ENCODE data around the gene HAL.
A peak's percentile ranks its signal among the peaks of the same experiment; 100 is the strongest.

HAL gene

DNA sequence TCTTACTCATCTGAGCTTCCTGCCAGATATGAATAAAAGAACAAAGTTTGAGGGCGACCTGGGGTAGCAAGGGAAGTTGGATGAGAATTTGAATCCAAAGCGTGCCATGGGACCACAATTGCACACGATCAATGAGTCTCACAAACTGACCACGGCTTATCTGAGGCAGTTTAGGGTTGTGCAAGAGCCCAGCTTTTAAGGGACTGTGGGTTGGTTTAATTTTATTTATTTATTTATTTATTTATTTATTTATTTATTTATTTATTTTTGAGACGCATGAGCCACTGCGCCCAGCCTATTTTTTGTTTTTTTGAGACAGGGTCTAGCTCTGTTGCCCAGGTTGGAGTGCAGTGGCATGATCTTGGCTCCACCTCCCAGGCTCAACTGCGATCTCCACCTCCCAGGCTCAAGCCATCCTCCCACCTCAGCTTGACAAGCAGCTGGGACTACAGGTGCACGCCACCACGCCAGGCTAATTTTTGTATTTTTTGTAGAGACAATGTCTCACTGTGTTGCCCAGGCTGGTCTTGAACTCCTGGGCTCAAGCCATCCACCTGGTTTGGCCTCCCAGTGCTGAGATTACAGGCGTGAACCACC lies 51.9 kb downstream of the HAL start:
- no peak overlapping the region for H3K27ac ChIP-seq
- no peak for TF ChIP-seq ZFX (IDR thresholded peaks at IDR 0.05; ENCODE audit: borderline replicate concordance)
- TF ChIP-seq, protein P1, sequence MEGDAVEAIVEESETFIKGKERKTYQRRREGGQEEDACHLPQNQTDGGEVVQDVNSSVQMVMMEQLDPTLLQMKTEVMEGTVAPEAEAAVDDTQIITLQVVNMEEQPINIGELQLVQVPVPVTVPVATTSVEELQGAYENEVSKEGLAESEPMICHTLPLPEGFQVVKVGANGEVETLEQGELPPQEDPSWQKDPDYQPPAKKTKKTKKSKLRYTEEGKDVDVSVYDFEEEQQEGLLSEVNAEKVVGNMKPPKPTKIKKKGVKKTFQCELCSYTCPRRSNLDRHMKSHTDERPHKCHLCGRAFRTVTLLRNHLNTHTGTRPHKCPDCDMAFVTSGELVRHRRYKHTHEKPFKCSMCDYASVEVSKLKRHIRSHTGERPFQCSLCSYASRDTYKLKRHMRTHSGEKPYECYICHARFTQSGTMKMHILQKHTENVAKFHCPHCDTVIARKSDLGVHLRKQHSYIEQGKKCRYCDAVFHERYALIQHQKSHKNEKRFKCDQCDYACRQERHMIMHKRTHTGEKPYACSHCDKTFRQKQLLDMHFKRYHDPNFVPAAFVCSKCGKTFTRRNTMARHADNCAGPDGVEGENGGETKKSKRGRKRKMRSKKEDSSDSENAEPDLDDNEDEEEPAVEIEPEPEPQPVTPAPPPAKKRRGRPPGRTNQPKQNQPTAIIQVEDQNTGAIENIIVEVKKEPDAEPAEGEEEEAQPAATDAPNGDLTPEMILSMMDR (IDR thresholded peaks at IDR 0.05): no peak

DNA sequence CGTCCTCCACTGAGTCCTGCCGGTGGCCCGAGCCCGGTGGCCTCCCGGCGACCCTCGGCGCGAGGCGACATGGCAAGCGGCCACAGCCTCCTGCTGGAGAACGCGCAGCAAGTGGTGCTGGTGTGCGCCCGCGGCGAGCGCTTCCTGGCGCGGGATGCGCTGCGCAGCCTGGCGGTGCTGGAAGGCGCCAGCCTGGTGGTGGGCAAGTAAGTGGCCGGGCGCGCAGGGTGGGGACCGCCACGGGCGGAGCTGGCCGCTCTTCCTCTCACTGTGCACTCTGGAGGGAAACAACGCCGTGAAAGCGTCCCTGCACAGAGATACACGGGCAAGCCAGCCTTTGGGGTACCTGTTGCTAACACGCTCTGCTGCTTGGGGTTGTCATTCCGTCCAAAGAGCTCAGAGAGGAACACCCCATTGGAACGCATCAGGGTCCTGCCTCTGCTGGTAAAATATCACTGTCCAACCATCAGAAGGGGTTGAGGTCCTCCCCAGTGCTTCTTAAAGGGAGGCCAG lies 52.8 kb downstream of the HAL start, which contains the start of gene AMDHD1:
Gene AMDHD1 (plus strand): TSS at position 2 of the 513 bp plus-strand sequence. CDS start 68 bp downstream, at position 70.
- no peak for TF ChIP-seq ZFX (IDR thresholded peaks at IDR 0.05; ENCODE audit: borderline replicate concordance)
- TF ChIP-seq, protein P1 (IDR thresholded peaks at IDR 0.05): peak; percentile 49
- no peak within 1 kb of the TSS for H3K27ac ChIP-seq

DNA sequence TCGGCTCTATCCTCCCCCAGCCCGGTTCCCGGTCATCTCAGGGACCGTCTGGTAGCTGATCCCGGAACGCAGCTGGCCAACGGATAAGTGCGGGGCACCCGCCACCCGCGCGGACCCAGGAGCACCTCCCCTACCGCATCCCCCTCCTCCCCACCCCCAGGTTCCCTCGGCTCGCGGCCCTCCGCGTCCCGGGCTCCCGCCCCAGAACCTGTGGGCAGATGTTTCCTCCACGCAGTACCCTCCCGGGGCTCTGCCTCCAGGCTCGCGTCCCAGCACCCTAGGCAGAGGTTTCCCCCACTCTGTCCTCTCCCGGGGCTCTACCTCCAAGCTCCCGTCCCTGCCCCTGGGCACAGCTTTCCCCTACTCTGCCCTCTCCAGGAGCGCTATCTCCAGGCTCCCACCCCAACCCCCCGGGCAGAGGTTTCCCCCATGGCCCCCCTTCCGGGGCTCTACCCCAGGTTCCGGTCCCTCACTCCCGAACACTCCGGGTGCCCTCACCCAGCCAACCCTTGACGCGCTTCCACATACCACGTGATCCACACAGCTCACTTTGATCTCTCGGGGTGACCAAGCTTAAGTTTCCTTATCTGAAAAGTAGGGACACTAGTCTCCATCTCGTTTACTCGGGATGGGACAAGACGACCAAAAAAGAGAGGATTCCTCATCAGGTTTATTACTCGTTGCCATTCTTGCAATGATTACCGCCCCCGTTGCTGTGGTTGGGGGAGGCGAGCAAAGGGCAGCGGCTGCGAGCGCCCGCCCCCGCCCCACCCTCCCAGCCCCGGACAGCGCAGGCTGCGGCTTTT lies 53.4 kb downstream of the HAL start, which contains the start of gene CCDC38:
Gene CCDC38 (minus strand): TSS at position 91 of the 806 bp plus-strand sequence. CDS start 6,105 bp downstream, outside the sequence.
- TF ChIP-seq, protein P1 (IDR thresholded peaks at IDR 0.05): no peak
- no peak for TF ChIP-seq ZFX (IDR thresholded peaks at IDR 0.05; ENCODE audit: borderline replicate concordance)

DNA sequence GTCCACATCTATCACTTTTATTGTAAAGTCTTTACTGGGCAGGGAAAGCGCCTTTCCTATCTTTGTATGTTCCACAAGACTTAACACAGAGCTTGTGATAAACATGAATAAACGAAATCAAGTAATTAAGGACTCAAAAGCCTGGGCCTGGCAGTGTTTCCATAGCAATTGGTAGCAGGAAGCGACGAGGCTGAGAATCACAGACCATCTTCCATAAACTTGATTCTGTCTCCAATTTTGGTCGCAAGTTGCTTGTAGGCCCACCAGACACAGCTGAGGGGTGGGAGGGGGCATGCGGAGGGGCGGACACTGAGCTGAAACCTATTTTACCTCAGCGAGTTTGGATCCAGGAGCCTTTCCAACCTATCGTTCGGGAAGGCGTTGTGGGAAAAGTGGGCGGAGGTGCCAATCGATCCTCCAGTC lies 54.0 kb downstream of the HAL start:
- no peak overlapping the region for H3K27ac ChIP-seq
- TF ChIP-seq, protein P1 (IDR thresholded peaks at IDR 0.05): no peak
- no peak for TF ChIP-seq ZFX (IDR thresholded peaks at IDR 0.05; ENCODE audit: borderline replicate concordance)

More for the DNA sequence above, 53.4 kb downstream of the HAL start, which contains the start of gene CCDC38:
- H3K27ac ChIP-seq: no peak within 1 kb of the TSS

DNA sequence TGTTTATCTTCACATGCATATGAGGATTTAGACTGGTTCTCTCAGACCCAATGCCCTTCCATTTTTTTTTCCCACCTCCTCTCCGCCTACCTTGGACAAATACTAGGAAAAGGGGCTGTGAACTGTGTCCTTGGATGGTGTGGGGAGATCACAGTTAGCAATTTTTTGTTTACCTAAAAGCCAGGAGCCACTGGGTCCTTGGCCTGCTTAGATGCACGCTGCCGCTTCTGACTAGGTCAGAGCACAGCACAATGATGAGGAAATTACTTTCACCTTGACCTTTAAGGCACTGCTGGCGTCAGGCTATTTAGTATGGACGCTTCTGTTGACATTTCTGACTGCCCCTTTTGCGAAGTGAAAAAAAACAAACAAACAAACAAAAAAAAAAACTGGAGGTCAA lies 55.6 kb downstream of the HAL start:
- TF ChIP-seq ZFX (IDR thresholded peaks at IDR 0.05; ENCODE audit: borderline replicate concordance): no peak
- TF ChIP-seq, protein P1 (IDR thresholded peaks at IDR 0.05): no peak
- H3K27ac ChIP-seq: no peak overlapping the region
